ENCODE data around the gene GCNT2.

The GCNT2 gene

DNA sequence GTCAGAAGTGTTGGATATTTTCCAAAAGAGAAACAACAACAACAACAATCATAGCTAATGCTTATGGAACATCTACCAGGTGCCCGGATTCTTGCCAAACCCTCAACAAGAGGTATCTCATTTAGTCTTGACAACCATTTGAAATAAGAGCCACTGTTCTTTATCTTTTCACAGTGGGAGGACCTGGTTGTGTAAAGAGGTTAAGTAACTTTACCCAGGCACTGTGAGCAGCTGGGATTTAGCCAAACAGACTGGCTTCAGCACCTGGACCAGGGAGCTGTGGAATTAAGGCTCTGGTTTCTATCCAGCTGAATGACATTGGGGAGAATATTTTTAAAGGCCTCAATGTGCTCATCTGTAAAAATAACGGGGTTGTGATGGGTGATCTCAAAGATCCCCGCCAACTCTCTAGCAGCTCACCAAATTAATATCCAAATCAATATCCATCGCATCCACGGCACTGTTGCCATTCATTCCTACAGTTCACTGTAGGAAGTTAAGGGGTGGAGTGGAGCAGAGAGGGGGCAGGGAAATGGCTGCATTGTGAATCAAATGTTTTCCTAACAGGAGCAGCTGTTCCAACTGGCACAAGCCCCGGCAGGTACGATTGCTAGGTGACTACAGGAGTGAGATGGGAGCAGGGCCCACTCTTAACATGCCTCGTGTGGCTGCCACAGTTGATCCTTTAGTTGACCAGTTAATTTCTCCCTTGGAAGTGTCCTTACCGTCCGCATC, 61.8 kb downstream of the GCNT2 start:
- TF ChIP-seq, protein P1, sequence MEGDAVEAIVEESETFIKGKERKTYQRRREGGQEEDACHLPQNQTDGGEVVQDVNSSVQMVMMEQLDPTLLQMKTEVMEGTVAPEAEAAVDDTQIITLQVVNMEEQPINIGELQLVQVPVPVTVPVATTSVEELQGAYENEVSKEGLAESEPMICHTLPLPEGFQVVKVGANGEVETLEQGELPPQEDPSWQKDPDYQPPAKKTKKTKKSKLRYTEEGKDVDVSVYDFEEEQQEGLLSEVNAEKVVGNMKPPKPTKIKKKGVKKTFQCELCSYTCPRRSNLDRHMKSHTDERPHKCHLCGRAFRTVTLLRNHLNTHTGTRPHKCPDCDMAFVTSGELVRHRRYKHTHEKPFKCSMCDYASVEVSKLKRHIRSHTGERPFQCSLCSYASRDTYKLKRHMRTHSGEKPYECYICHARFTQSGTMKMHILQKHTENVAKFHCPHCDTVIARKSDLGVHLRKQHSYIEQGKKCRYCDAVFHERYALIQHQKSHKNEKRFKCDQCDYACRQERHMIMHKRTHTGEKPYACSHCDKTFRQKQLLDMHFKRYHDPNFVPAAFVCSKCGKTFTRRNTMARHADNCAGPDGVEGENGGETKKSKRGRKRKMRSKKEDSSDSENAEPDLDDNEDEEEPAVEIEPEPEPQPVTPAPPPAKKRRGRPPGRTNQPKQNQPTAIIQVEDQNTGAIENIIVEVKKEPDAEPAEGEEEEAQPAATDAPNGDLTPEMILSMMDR (IDR thresholded peaks at IDR 0.05; ENCODE audit: insufficient read depth, missing control alignments): no peak
- FAIRE-seq: no peak
- no peak for DNase-seq (ENCODE audit: insufficient read length, low spot score)

DNA sequence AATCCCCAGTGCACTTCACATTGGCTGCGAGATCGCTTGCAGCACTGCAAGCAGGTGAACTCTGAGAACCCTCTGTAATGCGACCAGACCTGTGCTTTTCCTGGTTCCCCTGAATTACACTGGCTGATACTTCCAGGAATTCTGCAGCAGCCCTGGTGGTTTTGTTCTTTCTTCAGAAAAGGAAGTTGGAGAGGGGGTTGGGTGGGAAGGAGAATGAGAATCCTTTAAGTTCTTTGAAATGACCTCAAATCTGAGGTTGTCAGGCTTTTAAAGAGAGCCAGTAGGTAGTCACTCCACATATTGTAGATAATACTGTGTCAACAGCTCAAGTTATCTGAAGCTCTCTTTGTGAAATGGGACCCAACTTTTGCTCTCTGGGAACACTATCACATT, 62.4 kb downstream of the GCNT2 start:
- DNase-seq (ENCODE audit: insufficient read length, low spot score): no peak
- no peak for FAIRE-seq
- TF ChIP-seq, protein P1 (IDR thresholded peaks at IDR 0.05; ENCODE audit: insufficient read depth, missing control alignments): no peak

DNA sequence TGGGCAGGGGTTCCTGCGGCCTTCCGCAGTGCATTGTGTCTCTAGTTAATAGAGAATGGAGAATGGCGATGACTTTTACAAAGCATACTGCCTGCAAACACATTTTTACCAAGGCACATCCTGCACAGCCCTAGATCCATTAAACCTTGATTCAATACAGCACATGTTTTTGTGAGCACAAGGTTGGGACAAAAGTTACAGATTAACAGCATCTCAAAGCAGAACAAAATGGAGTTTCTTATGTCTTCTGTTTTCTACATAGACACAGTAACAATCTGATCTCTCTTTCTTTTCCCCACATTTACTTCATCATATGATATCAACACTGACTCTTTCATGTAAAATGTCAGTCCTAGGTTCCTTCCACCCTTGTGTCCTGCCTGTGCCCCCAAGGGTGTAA, 63.5 kb downstream of the GCNT2 start:
- FAIRE-seq (no peak), DNase-seq (ENCODE audit: insufficient read length, low spot score) (no peak)
- TF ChIP-seq, protein P1 (IDR thresholded peaks at IDR 0.05; ENCODE audit: insufficient read depth, missing control alignments): no peak

DNA sequence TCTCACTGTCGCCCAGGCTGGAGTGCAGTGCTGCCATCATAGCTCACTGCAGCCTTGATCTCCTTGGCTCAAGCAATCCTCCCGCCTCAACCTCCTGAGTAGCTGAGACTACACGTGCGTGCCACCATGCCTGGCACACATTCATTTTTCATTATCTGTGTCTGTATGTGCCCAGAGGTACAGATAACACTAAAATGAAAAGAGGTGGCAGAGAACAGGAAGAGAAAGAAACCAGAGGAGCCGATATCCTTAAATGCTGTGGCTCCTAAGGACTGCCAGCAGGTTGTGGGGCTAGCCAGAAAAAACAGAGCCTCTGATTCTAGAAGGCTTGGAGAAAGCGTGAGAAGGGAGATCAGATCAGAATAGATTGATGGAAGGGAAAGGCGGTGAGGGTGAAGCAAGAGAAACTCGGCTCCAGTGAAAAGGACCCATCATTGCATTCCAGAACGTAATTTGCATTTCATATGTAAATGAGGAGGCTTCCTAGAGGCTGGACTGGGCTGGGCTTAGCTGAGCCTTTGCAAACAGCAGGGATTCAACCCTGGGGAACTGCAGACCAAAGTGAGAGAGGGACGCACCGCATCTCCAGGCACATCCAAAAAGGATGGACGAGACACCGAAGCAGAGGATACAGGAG, 64.2 kb downstream of the GCNT2 start:
- no peak for FAIRE-seq
- no peak for DNase-seq (ENCODE audit: insufficient read length, low spot score)
- TF ChIP-seq, protein P1 (IDR thresholded peaks at IDR 0.05; ENCODE audit: insufficient read depth, missing control alignments): no peak

DNA sequence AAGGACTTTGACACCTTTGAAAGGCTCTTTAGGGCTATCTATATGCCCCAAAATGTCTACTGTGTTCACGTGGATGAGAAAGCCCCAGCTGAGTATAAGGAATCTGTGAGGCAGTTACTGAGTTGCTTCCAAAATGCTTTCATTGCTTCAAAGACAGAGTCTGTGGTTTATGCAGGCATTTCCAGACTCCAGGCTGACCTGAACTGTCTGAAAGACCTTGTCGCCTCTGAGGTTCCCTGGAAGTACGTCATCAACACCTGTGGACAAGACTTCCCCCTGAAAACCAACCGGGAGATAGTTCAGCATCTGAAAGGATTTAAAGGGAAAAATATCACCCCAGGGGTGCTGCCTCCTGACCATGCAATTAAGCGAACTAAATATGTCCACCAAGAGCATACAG, 65.2 kb downstream of the GCNT2 start:
- no peak for DNase-seq (ENCODE audit: insufficient read length, low spot score)
- FAIRE-seq: no peak
- TF ChIP-seq, protein P1 (IDR thresholded peaks at IDR 0.05; ENCODE audit: insufficient read depth, missing control alignments): no peak

DNA sequence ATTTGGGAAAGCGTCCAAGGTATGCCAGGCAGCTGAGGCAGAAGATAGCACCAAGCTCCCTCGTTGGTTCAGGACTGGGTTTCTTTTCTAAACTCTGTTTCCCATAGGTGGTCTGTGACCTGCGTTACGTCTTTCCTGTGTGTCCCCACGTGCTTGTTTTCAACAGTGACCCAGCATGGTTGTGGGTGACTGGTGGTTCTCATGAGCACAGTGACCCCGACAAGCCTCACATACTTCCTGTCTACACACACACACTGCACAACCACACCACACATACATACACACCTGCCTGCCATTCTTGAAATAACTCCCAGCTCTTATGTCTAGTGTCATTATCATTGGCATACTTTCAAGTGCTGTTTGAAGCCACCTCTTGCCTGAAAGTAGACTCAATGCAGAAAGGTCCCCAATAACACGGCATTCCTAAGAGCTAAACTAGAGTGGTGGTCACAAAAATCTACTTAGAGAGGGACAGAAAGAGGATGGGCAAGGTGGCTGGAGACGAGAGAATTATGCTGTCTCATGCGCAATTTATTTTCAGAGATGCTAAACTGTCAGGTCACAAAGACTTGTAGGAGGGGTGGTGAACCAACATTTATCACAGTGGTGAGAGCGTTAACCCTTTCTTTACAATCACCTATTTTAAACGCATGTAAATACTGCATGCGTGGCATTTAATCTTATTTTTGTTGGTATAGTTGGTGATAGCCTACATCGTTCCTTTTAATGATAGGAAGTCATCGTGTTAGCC, 66.7 kb downstream of the GCNT2 start:
- DNase-seq (ENCODE audit: insufficient read length, low spot score): no peak
- TF ChIP-seq, protein P1 (IDR thresholded peaks at IDR 0.05; ENCODE audit: insufficient read depth, missing control alignments): no peak
- FAIRE-seq: no peak

All from D721Med (cell line).